GM12878 (cell line): ENCODE results near the gene TNP2. TPM values are rescaled to one million over a fixed set of nuclear protein-coding genes. Genes with fewer than 3 reads are reported as not detected.

ENCODE experiments used
- ATAC-seq: fragments of 200-7000 bp; cut with Tn5 transposase; 3 replicates; pipeline ENCODE4 v1.9.1; 2020; ENCODE audit warnings: mild to moderate bottlenecking, moderate library complexity
- BruUV-seq: library from RNA; stranded (reverse); fragments of 400-500 nt; replicated peaks from 2 replicates; lab custom pipeline; 2021; lab: Mats Ljungman, UMichigan
- CTCF ChIA-PET: fragments of 300-600 bp; sonication (Branson Sonifier 250); formaldehyde crosslinking; extraction: SDS; loops from one replicate; lab custom pipeline; 2021; ENCODE audit warnings: inconsistent platforms; lab: Yijun Ruan, JAX
- POLR2A ChIA-PET: fragments of 350-600 bp; formaldehyde crosslinking; extraction: SDS; loops from one replicate; lab custom pipeline; 2021; ENCODE audit warnings: inconsistent platforms; lab: Charles Lee
- RAD21 ChIA-PET: fragments of 300-600 bp; sonication (Branson Sonifier 250); formaldehyde crosslinking; loops from one replicate; lab custom pipeline; 2023; ENCODE audit warnings: antibody characterized with exemption; ENCODE audit not compliant: unreplicated experiment; lab: Charles Lee
- SMC1A ChIA-PET: fragments of 300-600 bp; sonication (Branson Sonifier 250); formaldehyde crosslinking; loops from one replicate; lab custom pipeline; 2023; ENCODE audit not compliant: unreplicated experiment, uncharacterized antibody; lab: Charles Lee
- DNase-seq: peaks from one replicate; pipeline ENCODE4 v3.0.0-alpha.2; 2011; ENCODE audit warnings: low read depth, low spot score
- FAIRE-seq: peaks from 3 replicates; lab custom pipeline; 2011; peaks lifted over from hg19 to GRCh38; lab: Jason Lieb, UNC
- H2AFZ ChIP-seq: 2 replicates; pipeline ENCODE4 v1.6.0; 2011; ENCODE audit warnings: low read depth, low read length, control low read depth; ENCODE audit not compliant: control insufficient read depth
- H3K27ac ChIP-seq: 2 replicates; pipeline ENCODE4 v1.5.1; 2011; ENCODE audit warnings: control low read depth; ENCODE audit not compliant: control insufficient read depth, insufficient read depth
- H3K27me3 ChIP-seq, 2 experiments: replicated peaks in 1 of 2; 2 replicates each; pipeline versions ENCODE4 v1.6.0 to v1.6.1; 2011; ENCODE audit warnings: low read length in 1 of 2; ENCODE audit not compliant: control insufficient read depth in 2 of 2, insufficient read depth in 2 of 2
- H3K36me3 ChIP-seq, 2 experiments: 2 replicates each; pipeline ENCODE4 v1.5.1; 2011; ENCODE audit warnings: low read length in 1 of 2; ENCODE audit not compliant: control insufficient read depth in 2 of 2, insufficient read depth in 2 of 2
- H3K4me1 ChIP-seq: 2 replicates; pipeline ENCODE4 v1.6.1; 2011; ENCODE audit warnings: mild to moderate bottlenecking, low read length, moderate library complexity, mixed read lengths; ENCODE audit not compliant: control insufficient read depth, insufficient read depth
- H3K4me2 ChIP-seq: 2 replicates; pipeline ENCODE4 v1.6.0; 2011; ENCODE audit warnings: control low read depth; ENCODE audit not compliant: control insufficient read depth, insufficient read depth
- H3K4me3 ChIP-seq: fragments of 200-600 bp; sonication (generic); 2 replicates; pipeline ENCODE4 v1.5.1; 2016
- H3K79me2 ChIP-seq: 2 replicates; pipeline ENCODE4 v1.6.0; 2011; ENCODE audit warnings: low read length; ENCODE audit not compliant: control insufficient read depth, insufficient read depth
- H3K9ac ChIP-seq: 2 replicates; pipeline ENCODE4 v1.8.0; 2011; ENCODE audit warnings: low read length, control low read depth, mixed read lengths; ENCODE audit not compliant: control insufficient read depth, insufficient read depth
- H3K9me3 ChIP-seq: replicated peaks from 3 replicates; pipeline ENCODE4 v1.5.1; 2011; ENCODE audit warnings: mild to moderate bottlenecking, low read length; ENCODE audit not compliant: control insufficient read depth, insufficient read depth
- H4K20me1 ChIP-seq: 2 replicates; pipeline ENCODE4 v1.6.0; 2011; ENCODE audit not compliant: control insufficient read depth, insufficient read depth
- CBFB ChIP-seq: IDR thresholded peaks from 2 replicates; pipeline ENCODE4 v1.6.1; 2016; ENCODE audit warnings: antibody characterized with exemption, low read depth
- CBX5 ChIP-seq: sonication (generic); IDR thresholded peaks from 2 replicates; pipeline ENCODE4 v1.6.1; 2016; ENCODE audit warnings: low read depth, moderate library complexity, mild to moderate bottlenecking, inconsistent platforms
- DPF2 ChIP-seq: fragments of 450-650 bp; IDR thresholded peaks from 2 replicates; pipeline ENCODE4 v1.6.1; 2017; ENCODE audit warnings: mild to moderate bottlenecking
- MXI1 ChIP-seq: fragments of 150-350 bp; IDR thresholded peaks from 2 replicates; pipeline ENCODE4 v1.6.1; 2011; ENCODE audit warnings: low read depth, mild to moderate bottlenecking, inconsistent platforms, low read length, improper control_type of control experiment
- POLR2AphosphoS5 ChIP-seq: IDR thresholded peaks from 2 replicates; pipeline ENCODE4 v1.6.1; 2011; ENCODE audit warnings: mild to moderate bottlenecking, low read length, inconsistent platforms
- RUNX3 ChIP-seq: IDR thresholded peaks from 2 replicates; pipeline ENCODE4 v1.6.1; 2012; ENCODE audit warnings: low read length, inconsistent platforms
- SUPT20H ChIP-seq: IDR thresholded peaks from 2 replicates; pipeline ENCODE4 v1.6.1; 2011; ENCODE audit warnings: low read depth, mild to moderate bottlenecking, low read length, moderate library complexity, borderline replicate concordance; ENCODE audit not compliant: control insufficient read depth
- TCF12 ChIP-seq: IDR thresholded peaks from 2 replicates; pipeline ENCODE4 v1.6.1; 2011; ENCODE audit warnings: low read depth, mild to moderate bottlenecking, low read length
- YBX1 ChIP-seq: fragments of 450-650 bp; IDR thresholded peaks from 2 replicates; pipeline ENCODE4 v1.6.1; 2016; ENCODE audit warnings: antibody characterized with exemption
- WGBS: methylation state at CpG from one replicate; pipeline ENCODE4 v1.1.6; 2016; ENCODE audit warnings: low lambda C conversion rate; ENCODE audit not compliant: insufficient replicate concordance, insufficient coverage; ENCODE audit errors: missing lambda C conversion rate; 5-methylcytosine and 5-hydroxymethylcytosine counted together
- in situ Hi-C: fragments of 300-500 bp; cut with MboI; formaldehyde crosslinking; loops from 9 replicates; pipeline ENCODE4 v1.14.3; 2018; ENCODE audit warnings: mixed read lengths
- intact Hi-C: fragments of 100-400 bp; cut with micrococcal nuclease; formaldehyde crosslinking; loops from one replicate; pipeline ENCODE4 v1.14.2; 2022; ENCODE audit not compliant: unreplicated experiment
- polyA plus RNA-seq, 11 experiments: library from polyadenylated mRNA; depleted of rRNA in 4 of 11; unstranded in 6 of 11; stranded (reverse) in 5 of 11; fragments of >200 nt; fragmentation: Nextera tagmentation in 4 of 11; fragmentation: Illumina TruSeq in 1 of 11; extraction: Ambion mirVana in 4 of 11; extraction: Trizol in 1 of 11; gene quantifications; 1 replicate in 1 of 11; 2 replicates in 10 of 11; pipeline versions ENCODE4 v1.2.1 to v1.2.3, GENCODE V29; 2011 to 2016; ENCODE audit warnings: inconsistent platforms in 2 of 11, missing spikeins in 2 of 11, low read depth in 1 of 11
- total RNA-seq, 4 experiments: library from RNA; depleted of rRNA in 3 of 4; stranded (reverse); fragments of >200 nt in 3 of 4; fragmentation: Illumina TruSeq in 1 of 4; extraction: Trizol in 1 of 4; gene quantifications; 2 replicates each; pipeline versions ENCODE4 v1.2.1 to v1.2.3, GENCODE V29; 2013 to 2021
- TF ChIP-seq, protein P1 (sequence below): IDR thresholded peaks from 2 replicates; pipeline ENCODE4 v1.6.1; 2011; ENCODE audit warnings: low read depth, low read length, improper control_type of control experiment, borderline replicate concordance
- TF ChIP-seq, protein P2 (sequence below): fragments of 450-650 bp; IDR thresholded peaks from 2 replicates; pipeline ENCODE4 v1.6.1; 2017; ENCODE audit warnings: mild to moderate bottlenecking, moderate library complexity
- TF ChIP-seq, protein P3 (sequence below): fragments of 450-650 bp; IDR thresholded peaks from 2 replicates; pipeline ENCODE4 v1.6.1; 2014; ENCODE audit warnings: mild to moderate bottlenecking

The TNP2 gene
- total and polyA plus RNA-seq, 10 of the 15 experiments (the other 5 are each of a cell fraction or from before 2014, with no cell fraction given): not detected

DNA sequence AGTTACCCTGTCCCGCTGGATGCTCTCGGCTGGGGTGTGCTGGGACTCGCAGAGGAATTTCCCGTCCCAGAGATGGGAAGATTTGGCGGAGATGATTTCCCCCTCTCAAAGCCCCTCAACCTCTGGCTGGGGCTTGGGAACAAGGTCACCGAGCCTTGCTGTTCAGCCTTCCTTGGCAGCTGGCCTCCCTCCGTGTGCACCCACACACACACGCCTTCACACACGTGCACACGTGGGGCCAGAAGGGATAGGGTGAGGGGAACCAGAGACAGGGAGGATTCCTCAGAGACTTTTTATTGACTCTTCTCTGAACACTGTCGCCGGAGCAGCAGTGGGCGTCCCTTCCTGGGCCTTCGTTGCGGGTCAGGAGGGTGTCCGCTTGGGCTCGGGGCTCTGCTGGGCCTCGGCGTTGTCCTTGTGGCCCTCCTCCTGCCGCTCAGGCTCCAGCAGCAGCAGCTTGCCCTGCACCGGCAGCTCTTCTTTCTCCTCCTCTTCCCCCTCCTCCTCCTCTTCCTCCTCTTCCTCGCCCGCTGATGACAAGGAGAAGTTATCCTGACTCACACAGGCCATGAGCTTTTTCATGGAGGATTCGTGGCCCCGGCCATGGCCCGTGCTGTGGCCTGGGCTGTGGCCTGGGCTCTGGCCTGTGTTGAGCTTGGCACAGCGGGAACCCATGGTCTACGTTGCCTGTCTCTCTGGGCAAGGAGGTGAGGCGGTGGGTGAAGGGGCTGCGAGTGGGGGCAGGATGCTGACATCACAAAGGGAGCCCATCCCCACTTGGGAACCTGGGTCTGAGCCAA is 4.0 kb upstream of the TNP2 start, which contains the start of gene PRM3:
Gene PRM3 (minus strand): TSS at position 709 of the 800 bp plus-strand sequence. CDS start 34 bp downstream, at position 675.
- POLR2A ChIA-PET: interaction anchor here (1.0 to 1.1 kb wide), 2 partner anchors 14 to 16 kb away, joined by 3 read pairs; no protein-coding TSS in a partner anchor
- H3K27ac ChIP-seq: no peak within 1 kb of the TSS
- H3K4me3 ChIP-seq: no peak within 1 kb of the TSS
- no peaks in the 10 kb centered on the region for H4K20me1 ChIP-seq
- no peaks in the 10 kb centered on the region for H3K79me2 ChIP-seq
- CTCF ChIA-PET: interaction anchor here (0.6 to 1.4 kb wide), 2 partner anchors 10 to 142 kb away, joined by 3 read pairs; no protein-coding TSS in a partner anchor
- no TSS peak for BruUV-seq
- H3K4me1 ChIP-seq: no peaks in the 10 kb centered on the region
- H3K36me3 ChIP-seq: no peaks in the 10 kb centered on the region
- no peak for ATAC-seq
- no peak for DNase-seq
- RAD21 ChIA-PET: interaction anchor here (1.4 kb wide), 1 partner anchor 8 kb away, joined by 3 read pairs; no protein-coding TSS in a partner anchor
- intact Hi-C loops: no loop called here
- in situ Hi-C loops: no loop called here
- no peak for FAIRE-seq
- no peaks in the 10 kb centered on the region for H3K9me3 ChIP-seq
- no peaks in the 10 kb centered on the region for H3K27me3 ChIP-seq
- WGBS: 70% methylated on average over 30 of the region's 30 CpGs
- TF ChIP-seq CBX5 (no peak), TCF12 (no peak), POLR2AphosphoS5 (no peak), MXI1 (no peak), CBFB (no peak), RUNX3 (no peak), DPF2 (no peak), SUPT20H (no peak), YBX1 (no peak)
- TF ChIP-seq, protein P1, sequence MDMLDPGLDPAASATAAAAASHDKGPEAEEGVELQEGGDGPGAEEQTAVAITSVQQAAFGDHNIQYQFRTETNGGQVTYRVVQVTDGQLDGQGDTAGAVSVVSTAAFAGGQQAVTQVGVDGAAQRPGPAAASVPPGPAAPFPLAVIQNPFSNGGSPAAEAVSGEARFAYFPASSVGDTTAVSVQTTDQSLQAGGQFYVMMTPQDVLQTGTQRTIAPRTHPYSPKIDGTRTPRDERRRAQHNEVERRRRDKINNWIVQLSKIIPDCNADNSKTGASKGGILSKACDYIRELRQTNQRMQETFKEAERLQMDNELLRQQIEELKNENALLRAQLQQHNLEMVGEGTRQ: no peak
- TF ChIP-seq, protein P2, sequence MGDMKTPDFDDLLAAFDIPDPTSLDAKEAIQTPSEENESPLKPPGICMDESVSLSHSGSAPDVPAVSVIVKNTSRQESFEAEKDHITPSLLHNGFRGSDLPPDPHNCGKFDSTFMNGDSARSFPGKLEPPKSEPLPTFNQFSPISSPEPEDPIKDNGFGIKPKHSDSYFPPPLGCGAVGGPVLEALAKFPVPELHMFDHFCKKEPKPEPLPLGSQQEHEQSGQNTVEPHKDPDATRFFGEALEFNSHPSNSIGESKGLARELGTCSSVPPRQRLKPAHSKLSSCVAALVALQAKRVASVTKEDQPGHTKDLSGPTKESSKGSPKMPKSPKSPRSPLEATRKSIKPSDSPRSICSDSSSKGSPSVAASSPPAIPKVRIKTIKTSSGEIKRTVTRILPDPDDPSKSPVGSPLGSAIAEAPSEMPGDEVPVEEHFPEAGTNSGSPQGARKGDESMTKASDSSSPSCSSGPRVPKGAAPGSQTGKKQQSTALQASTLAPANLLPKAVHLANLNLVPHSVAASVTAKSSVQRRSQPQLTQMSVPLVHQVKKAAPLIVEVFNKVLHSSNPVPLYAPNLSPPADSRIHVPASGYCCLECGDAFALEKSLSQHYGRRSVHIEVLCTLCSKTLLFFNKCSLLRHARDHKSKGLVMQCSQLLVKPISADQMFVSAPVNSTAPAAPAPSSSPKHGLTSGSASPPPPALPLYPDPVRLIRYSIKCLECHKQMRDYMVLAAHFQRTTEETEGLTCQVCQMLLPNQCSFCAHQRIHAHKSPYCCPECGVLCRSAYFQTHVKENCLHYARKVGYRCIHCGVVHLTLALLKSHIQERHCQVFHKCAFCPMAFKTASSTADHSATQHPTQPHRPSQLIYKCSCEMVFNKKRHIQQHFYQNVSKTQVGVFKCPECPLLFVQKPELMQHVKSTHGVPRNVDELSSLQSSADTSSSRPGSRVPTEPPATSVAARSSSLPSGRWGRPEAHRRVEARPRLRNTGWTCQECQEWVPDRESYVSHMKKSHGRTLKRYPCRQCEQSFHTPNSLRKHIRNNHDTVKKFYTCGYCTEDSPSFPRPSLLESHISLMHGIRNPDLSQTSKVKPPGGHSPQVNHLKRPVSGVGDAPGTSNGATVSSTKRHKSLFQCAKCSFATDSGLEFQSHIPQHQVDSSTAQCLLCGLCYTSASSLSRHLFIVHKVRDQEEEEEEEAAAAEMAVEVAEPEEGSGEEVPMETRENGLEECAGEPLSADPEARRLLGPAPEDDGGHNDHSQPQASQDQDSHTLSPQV: no peak
- TF ChIP-seq, protein P3, sequence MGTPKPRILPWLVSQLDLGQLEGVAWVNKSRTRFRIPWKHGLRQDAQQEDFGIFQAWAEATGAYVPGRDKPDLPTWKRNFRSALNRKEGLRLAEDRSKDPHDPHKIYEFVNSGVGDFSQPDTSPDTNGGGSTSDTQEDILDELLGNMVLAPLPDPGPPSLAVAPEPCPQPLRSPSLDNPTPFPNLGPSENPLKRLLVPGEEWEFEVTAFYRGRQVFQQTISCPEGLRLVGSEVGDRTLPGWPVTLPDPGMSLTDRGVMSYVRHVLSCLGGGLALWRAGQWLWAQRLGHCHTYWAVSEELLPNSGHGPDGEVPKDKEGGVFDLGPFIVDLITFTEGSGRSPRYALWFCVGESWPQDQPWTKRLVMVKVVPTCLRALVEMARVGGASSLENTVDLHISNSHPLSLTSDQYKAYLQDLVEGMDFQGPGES: no peak
- SMC1A ChIA-PET: interaction anchor here (0.8 to 4.8 kb wide), 7 partner anchors 10 to 179 kb away, joined by 3 to 13 read pairs (median 3); no protein-coding TSS in a partner anchor
- no peak within 1 kb of the TSS for H3K4me2 ChIP-seq
- no peak within 1 kb of the TSS for H3K9ac ChIP-seq
- H2AFZ ChIP-seq: no peak within 1 kb of the TSS
